ENCODE data around the gene BMP10. TPM values are rescaled to one million over a fixed set of nuclear protein-coding genes. Genes with fewer than 3 reads are reported as not detected.

Gene BMP10
- polyA plus RNA-seq, 3 donors: not detected

GRCh38 chr2:68857855-68858456 is 13.2 kb downstream of the BMP10 start:
- H3K9me3 Mint-ChIP-seq: no peaks in the 10 kb centered on the region
- WGBS (ENCODE audit: insufficient coverage): 0% methylated on average over 2 of the region's 4 CpGs
- Histone ChIP-seq H3K4me2 (replicated peaks; ENCODE audit: extremely low read depth, low read length, poor library complexity, severe bottlenecking) (peak overlapping the region; percentile 22), H4K20me1 (ENCODE audit: insufficient read depth, low read length) (no peaks in the 10 kb centered on the region), H3K27ac (ENCODE audit: low read depth in 1 of 2, low read length in 2 of 2) (peak overlapping the region; percentile 71 to 85), H2AFZ (ENCODE audit: insufficient read depth, low read depth, low read length, poor library complexity, severe bottlenecking) (no peak overlapping the region), H3K27me3 (ENCODE audit: control insufficient read depth in 2 of 2, insufficient read depth in 2 of 2, low read length in 2 of 2) (no peaks in the 10 kb centered on the region), H3K4me1 (ENCODE audit: control insufficient read depth in 1 of 2, insufficient read depth in 2 of 2, low read length in 2 of 2) (peaks cover 59 to 64% of the 10 kb centered on the region in 2 donors), H3K4me3 (replicated peaks in 1 of 3; ENCODE audit: low read depth in 2 of 3, low read length in 3 of 3) (no peak overlapping the region), H3K36me3 (replicated peaks in 1 of 2; ENCODE audit: control insufficient read depth in 1 of 2, insufficient read depth in 2 of 2, low read length in 2 of 2) (no peaks in the 10 kb centered on the region), H3K79me2 (ENCODE audit: insufficient read depth, low read length) (no peaks in the 10 kb centered on the region), H3K9me3 (replicated peaks in 1 of 2; ENCODE audit: control insufficient read depth in 1 of 2, insufficient read depth in 1 of 2, low read length in 2 of 2) (no peaks in the 10 kb centered on the region), H3K9ac (ENCODE audit: insufficient read depth, low read length, poor library complexity, severe bottlenecking) (peak overlapping the region; percentile 22)
- H3K4me1 Mint-ChIP-seq: peaks cover 62% of the 10 kb centered on the region
- intact Hi-C loops (cut with micrococcal nuclease): no loop called here
- H3K36me3 Mint-ChIP-seq: peaks cover 0 to 2% of the 10 kb centered on the region in 2 donors
- no peaks in the 10 kb centered on the region for H3K27me3 Mint-ChIP-seq (ENCODE audit: low read depth in 3 of 3)
- TF ChIP-seq, protein P1, sequence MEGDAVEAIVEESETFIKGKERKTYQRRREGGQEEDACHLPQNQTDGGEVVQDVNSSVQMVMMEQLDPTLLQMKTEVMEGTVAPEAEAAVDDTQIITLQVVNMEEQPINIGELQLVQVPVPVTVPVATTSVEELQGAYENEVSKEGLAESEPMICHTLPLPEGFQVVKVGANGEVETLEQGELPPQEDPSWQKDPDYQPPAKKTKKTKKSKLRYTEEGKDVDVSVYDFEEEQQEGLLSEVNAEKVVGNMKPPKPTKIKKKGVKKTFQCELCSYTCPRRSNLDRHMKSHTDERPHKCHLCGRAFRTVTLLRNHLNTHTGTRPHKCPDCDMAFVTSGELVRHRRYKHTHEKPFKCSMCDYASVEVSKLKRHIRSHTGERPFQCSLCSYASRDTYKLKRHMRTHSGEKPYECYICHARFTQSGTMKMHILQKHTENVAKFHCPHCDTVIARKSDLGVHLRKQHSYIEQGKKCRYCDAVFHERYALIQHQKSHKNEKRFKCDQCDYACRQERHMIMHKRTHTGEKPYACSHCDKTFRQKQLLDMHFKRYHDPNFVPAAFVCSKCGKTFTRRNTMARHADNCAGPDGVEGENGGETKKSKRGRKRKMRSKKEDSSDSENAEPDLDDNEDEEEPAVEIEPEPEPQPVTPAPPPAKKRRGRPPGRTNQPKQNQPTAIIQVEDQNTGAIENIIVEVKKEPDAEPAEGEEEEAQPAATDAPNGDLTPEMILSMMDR (IDR thresholded peaks at IDR 0.05): no peak
- DNase-seq: peak; percentile 80 to 98 (median 88)
- peak overlapping the region; percentile 25 to 76 for H3K4me3 Mint-ChIP-seq
- H3K27ac Mint-ChIP-seq: peak overlapping the region; percentile 77 to 94 (median 91)

- DNase-seq: peak; percentile 32 to 92 (median 45)
- H3K27ac ChIP-seq (ENCODE audit: low read depth in 1 of 2, low read length in 2 of 2): peak overlapping the region; percentile 71 to 85
- 100% methylated on average over 1 of the region's 3 CpGs for WGBS (ENCODE audit: insufficient coverage)
These were observed 13.9 kb downstream of the BMP10 start for GRCh38 chr2:68857202-68857845.

More at GRCh38 chr2:68857202-68857845, 13.9 kb downstream of the BMP10 start:
- H3K9me3 ChIP-seq (replicated peaks in 1 of 2; ENCODE audit: control insufficient read depth in 1 of 2, insufficient read depth in 1 of 2, low read length in 2 of 2): no peaks in the 10 kb centered on the region
- peaks cover 0 to 2% of the 10 kb centered on the region in 2 donors for H3K36me3 Mint-ChIP-seq
- H3K27me3 ChIP-seq (ENCODE audit: control insufficient read depth in 2 of 2, insufficient read depth in 2 of 2, low read length in 2 of 2): no peaks in the 10 kb centered on the region
- H3K27me3 Mint-ChIP-seq (ENCODE audit: low read depth in 3 of 3): no peaks in the 10 kb centered on the region
- H3K4me2 ChIP-seq (replicated peaks; ENCODE audit: extremely low read depth, low read length, poor library complexity, severe bottlenecking): peak overlapping the region; percentile 22
- H2AFZ ChIP-seq (ENCODE audit: insufficient read depth, low read depth, low read length, poor library complexity, severe bottlenecking): no peak overlapping the region
- H3K36me3 ChIP-seq (replicated peaks in 1 of 2; ENCODE audit: control insufficient read depth in 1 of 2, insufficient read depth in 2 of 2, low read length in 2 of 2): no peaks in the 10 kb centered on the region
- H3K4me1 ChIP-seq (ENCODE audit: control insufficient read depth in 1 of 2, insufficient read depth in 2 of 2, low read length in 2 of 2): peaks cover 53 to 63% of the 10 kb centered on the region in 2 donors
- H3K9me3 Mint-ChIP-seq: no peaks in the 10 kb centered on the region
- no peaks in the 10 kb centered on the region for H3K79me2 ChIP-seq (ENCODE audit: insufficient read depth, low read length)
- peak overlapping the region; percentile 22 for H3K9ac ChIP-seq (ENCODE audit: insufficient read depth, low read length, poor library complexity, severe bottlenecking)
- TF ChIP-seq, protein P1 (IDR thresholded peaks at IDR 0.05): no peak
- H3K4me1 Mint-ChIP-seq: peaks cover 62% of the 10 kb centered on the region
- H4K20me1 ChIP-seq (ENCODE audit: insufficient read depth, low read length): no peaks in the 10 kb centered on the region
- intact Hi-C loops (cut with micrococcal nuclease): no loop called here
- H3K27ac Mint-ChIP-seq: peak overlapping the region; percentile 77 to 94 (median 91)
- H3K4me3 Mint-ChIP-seq: peak overlapping the region; percentile 25 to 76
- no peak overlapping the region for H3K4me3 ChIP-seq (replicated peaks in 1 of 3; ENCODE audit: low read depth in 2 of 3, low read length in 3 of 3)

Measured in CD14-positive monocyte (primary cell).